Stimulated activated CD8-positive, alpha-beta memory T cell treated with anti-CD3 and anti-CD28 coated beads, Interleukin-15, amount 100 ng/mL, for 48 hours (primary cell): ENCODE results near the gene ELOVL6.

ENCODE experiments used
- DNase-seq, 2 donors: peaks; one replicate each; pipeline ENCODE4 v3.0.0-alpha.2; 2020; ENCODE audit warnings: low read depth in 2 of 2

ELOVL6 gene

DNA sequence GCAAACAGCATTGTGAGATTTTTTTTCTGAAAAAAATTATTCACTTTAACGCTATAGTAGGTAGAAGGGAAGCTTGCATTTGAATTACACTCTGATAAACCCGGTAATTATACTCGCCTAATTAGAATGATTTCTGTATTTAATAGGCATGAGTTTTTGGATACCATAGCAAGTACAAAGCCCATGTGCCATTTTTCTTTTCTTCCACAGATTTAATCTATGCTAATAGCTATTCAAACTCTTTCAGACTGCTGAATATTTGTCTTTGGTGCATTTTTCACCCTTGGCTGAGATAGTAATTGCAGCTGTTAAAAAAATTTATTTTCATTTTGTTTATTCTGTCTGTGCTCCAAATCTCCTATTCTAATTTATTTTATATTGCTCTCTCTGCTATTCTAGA lies 172.7 kb downstream of the ELOVL6 start:
- no peak for DNase-seq

DNA sequence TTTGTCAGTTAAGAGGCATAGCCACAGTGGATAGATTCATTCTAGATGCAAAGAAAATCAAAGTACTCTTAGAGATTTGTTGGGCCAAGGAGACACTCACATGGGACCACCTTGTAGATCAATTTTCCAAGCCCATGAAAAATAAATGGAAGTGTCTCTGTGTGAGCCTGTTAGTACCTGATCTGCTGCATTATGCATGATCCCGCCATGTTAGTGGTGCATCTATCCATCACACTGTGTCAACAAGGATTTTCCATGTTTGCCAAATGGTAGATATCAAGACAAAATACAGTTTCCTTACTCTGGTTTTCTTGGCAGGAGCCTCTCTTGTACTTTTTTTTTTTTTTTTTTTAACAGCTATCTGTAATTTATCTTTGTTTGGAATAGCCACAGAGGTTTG lies 173.4 kb downstream of the ELOVL6 start:
- DNase-seq, result no peak

DNA sequence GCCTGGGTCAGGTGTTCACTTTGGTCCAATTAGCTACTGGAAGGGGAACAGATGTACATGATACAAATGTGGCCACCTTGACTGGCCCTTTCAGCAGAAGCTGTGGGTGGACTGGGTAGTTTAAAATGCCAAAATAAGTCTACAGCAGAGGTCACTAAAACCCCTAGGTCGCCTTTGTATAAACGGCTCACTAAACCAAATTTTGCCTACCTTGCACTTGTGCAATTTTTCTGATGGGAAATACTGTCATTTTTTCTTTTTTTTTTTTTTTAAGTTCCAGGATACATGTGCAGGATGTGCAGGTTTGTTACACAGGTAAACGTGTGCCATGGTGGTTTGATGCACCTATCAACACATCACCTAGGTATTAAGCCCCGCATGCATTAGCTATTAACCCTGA lies 176.0 kb downstream of the ELOVL6 start:
- no peak for DNase-seq

DNA sequence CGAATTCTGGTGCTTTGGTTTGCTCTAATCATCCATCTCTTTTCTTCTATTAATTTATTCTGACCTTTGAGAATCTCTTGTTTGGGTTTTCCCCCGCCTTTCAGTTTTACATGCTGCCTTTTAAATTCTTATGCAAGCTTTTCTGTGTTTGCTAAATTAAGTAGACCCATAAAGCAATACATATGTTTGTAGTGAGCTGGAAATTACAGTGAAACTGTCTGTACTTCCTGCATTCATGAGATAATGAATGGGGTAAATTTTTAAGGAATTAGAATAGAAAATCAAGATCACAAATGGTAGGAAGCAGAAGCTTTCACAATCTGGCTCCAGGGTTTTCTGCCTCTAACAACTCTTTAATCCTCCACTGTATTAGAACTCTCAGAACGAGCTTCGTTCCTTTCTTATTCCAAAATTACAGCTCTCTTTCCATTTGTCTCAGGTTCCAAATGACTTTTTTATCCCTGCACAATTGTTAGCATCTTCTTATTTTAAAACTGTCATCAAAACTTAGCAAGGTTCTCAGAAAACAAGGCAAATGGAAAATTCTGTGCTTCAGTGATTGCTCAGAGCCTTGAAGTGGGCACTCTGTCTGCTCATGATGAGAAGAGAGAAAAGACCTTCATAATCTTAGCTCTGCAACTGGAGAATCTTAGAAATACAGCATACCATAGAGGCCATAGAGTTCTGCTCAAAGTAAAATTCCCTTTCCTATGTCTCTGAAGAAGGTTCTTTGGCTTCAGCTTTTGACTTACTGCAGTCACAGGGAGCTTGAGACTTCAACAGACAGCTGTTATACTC lies 177.6 kb downstream of the ELOVL6 start:
- no peak for DNase-seq

DNA sequence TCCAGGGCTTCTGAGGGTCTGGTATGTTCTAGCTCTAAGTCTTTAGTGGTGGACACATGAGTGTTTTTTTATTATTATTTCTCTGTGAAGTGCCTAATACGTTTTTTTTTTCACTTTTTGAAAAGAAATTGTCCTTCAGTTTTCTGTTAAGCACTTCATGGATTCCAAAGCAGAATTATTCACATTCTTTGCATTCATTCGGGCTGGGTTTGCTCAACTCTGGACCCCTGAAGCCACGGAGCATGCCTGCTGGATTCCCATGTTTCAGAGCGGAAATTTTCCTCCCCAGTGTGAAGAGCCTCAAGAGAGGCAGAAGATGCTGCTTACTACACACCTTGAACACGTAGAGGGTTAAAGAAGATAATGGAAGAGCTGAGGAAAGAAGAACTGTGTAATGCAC lies 178.3 kb downstream of the ELOVL6 start:
- no peak for DNase-seq

DNA sequence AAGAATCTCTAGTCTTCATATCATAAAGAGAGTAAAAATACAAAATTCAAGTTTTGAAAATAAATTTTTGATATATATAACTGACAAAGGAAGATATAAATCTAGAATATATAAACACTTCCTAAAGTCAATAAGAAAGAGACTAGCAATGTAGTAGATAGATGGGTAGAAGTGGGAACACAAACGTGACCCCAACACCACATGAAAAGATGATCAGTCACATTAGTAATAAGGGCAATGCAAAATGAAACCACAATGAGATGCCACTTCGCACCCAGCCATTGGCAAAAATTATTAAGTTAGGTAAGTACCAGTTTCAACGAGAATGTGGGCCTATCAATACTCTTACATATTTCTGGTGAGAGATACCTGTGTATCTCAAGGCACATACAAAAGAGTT lies 179.3 kb downstream of the ELOVL6 start:
- no peak for DNase-seq

DNA sequence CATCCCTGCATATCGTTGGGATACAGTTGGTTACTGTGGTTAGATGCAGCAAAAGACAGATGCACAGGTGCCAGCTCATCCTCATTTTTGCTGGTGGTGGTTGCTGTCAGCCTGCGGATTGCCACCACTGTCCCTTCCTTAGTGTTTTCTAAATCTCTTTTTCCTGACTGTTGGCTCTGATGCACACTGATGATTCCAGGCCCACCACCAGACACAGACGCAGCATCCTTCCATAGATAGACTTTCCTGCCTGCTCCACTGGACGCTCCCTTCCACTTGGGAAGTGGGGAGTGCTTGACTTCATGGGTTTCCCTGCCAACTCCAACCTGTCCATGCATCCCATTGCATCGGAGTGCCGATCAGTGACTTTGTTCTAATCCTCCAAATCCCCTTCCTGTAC lies 184.2 kb downstream of the ELOVL6 start:
- DNase-seq, result no peak

DNA sequence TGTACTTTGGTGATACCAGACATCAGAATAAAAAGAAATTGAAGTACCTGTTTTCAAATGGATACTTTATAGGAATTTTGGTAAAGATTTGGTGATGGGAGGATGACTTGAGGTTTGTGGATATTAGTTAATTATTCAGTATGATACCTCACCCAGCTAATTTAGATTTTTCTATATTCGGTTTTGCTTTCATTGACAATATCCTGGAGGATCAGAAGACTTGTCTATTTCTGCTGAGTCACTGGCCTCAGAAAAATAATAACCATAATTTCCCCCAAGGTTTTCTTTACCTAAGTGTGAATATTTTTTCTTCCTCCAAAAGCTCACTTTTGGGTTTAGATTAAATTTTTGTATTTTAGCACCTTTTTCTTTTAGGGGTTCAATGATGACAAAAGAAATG lies 185.5 kb downstream of the ELOVL6 start:
- DNase-seq, result no peak

DNA sequence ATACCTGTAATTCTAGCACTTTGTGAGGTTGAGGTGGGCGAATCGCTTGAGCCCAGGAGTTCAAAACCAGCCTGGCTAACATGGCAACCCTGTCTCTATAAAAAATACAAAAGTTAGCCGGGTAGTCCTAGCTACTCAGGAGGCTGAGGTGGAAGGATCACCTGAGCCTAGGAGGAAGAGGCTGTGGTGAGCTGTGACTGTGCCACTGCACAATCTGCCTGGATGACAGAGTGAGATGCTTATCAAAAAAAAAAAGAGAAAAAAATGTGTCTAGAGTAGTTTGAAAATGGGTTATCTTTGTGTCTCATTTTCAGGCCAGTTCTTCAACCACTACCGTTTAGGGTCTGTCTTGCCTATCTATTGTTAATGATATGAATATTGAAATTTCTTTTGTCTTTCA lies 187.6 kb downstream of the ELOVL6 start:
- no peak for DNase-seq

DNA sequence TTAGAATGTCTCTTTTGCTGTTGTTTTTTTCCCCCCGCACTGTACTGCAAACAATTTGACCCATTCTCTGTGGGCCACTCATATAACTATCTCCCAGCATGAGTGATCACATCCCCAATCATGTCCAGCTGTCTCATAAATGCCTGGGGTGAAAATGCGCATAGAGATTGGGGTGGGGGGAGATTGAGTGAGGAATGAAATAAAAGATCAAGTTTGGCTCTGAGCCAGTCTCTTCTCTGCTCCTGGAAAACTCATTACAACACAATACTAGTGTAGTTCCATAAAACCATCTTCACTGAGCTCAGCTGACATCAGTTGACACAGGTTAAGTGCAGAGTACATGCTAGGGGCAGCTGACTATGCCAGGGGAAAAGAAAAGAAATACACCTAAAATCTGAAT lies 188.9 kb downstream of the ELOVL6 start:
- no peak for DNase-seq

DNA sequence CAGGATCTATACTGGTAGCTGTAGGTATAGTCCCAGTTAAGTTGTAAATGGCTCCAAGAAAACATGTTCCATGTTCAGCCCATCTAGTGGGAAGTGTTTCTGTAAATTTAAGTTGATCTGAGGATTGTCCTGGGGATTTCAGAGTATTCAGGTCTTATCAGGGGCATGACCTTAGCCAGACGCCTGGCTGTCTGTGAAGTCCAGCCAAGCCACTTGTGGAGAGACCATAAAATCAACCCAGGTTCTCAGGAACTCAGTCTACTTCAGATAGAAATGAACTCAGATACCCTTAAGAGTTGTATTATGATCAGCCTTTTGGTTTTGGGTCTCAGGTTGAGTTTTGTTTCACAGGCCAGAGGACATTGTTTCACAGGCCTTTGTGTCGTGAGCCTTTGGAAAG lies 189.9 kb downstream of the ELOVL6 start:
- DNase-seq, result no peak

DNA sequence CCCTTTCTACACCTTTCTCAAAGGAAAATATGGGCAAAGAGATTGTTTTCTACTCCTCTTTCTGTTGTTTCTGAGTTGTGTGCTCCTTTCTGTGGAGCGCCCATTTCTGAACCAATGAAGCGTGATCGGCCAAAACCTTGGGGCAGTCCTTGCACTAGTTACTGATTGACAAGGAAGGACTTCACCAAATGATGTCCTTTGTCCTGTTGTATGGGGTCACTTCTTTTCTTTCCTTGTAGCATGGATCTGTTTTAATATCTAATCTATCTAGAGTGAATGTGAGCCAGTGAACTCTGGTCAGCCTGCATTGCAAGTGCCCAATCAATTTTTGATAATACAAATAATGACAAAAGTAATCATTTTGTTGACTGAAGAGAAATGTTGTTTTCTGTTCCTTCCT lies 191.2 kb downstream of the ELOVL6 start:
- DNase-seq, result no peak

DNA sequence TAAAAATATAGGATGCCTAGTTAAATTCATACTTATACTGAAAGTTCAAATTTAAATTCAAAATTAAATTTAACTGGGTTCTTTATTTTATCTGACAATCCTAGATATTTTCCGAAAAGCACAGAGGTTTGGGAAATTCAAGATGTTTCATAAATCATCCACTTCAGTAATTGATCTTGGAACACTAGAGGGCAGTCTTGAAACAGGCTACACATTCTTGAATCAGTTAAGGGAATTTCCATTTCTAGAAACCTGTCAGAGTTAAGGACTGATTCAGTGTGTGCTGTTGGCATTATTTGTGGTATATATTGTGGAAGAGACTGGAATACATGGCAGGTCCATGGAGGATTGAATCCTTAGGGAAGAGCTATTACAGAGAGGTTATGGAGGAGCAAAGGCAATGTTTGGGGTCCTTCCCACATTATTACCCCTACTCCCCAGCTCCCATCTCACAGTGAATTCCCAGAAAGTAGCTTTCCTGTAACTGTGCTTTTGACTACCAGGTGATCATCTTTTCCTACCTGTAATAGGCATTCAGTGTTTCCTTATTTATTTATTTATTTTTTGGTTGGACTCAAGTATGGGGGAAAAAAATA lies 192.9 kb downstream of the ELOVL6 start:
- DNase-seq, result no peak

DNA sequence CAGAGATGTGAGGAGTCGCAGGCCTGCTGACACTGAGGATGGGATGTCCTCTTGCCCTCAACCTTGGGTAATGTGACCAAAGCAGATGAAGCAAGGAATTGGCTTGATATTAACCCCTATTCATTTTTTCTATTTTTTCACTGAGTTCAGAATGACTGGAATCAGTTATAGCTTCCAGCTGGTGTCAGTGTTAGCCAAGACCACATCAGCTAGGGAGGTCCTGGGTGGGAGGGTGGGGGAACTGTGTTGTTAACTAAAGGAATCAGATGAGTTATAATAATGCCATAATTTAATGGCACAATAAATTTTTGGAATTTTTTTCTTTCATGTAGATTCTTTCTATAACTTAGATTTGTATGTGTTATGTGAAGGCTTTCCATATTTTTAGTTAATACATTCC lies 193.9 kb downstream of the ELOVL6 start:
- no peak for DNase-seq

DNA sequence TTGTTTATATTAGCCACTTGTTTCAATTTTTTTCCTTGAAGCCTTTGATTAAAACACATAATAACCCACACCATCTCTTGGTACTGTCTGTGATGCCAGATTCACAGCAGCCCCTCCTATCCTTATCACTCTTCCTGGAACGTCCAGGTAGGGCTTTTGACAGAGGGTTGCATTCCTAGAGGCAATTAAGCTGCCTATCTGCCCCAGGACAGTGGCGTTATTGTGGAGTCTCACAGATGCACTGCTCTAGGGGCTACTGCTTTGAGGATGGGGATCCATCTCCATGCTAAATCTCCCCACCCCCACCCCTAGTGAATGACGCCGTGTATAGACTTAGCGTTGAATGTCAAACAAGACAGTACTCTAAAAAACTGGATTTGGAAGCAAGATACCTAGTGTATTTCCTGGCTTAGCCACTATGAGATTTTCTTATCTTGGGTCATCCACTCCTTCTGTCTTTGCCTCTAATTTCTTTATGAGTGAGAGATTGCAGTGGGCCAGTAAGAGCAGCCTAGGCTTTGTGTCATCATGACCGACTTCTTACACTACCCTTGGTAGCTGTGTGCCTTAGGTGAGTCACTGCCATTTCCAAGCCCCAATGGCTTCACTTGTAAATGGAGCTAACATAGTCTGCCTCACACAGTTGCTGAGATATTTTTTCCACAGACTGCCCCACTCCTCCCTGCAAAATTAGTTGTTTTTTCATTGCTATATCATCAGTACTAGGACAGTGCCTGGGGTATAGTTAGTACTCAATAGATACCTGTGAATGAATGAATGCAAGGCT lies 194.8 kb downstream of the ELOVL6 start:
- DNase-seq, result peak in 1 of 2 donors; percentile 6

DNA sequence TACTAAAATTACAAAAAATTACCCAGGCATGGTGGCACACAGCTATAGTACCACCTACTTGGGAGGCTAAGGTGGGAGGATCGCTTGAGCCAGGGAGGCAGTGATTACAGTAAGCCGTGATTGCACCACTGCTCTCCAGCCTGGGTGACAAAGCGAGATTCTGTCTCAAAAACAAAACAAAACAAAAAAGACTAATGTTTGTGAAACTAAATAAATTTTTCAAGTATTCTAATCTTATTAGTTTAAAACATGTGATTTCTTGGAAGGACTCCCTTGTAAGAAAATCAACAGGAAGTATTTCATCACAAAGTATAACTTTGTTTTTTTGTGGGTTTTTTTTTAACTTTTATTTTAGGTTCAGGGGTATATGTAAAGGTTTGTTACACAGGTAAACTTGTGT lies 196.1 kb downstream of the ELOVL6 start:
- DNase-seq, result no peak

DNA sequence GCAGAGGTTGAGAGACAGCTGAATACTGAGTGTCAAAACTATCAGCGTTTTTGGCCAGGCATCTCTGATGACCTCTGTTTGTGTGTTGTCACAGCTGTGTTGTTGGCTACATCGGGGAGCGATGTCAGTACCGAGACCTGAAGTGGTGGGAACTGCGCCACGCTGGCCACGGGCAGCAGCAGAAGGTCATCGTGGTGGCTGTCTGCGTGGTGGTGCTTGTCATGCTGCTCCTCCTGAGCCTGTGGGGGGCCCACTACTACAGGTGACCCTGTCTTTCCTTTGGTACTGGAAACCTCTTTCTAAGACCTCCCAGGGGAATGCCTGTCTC lies 198.9 kb downstream of the ELOVL6 start:
- no peak for DNase-seq

DNA sequence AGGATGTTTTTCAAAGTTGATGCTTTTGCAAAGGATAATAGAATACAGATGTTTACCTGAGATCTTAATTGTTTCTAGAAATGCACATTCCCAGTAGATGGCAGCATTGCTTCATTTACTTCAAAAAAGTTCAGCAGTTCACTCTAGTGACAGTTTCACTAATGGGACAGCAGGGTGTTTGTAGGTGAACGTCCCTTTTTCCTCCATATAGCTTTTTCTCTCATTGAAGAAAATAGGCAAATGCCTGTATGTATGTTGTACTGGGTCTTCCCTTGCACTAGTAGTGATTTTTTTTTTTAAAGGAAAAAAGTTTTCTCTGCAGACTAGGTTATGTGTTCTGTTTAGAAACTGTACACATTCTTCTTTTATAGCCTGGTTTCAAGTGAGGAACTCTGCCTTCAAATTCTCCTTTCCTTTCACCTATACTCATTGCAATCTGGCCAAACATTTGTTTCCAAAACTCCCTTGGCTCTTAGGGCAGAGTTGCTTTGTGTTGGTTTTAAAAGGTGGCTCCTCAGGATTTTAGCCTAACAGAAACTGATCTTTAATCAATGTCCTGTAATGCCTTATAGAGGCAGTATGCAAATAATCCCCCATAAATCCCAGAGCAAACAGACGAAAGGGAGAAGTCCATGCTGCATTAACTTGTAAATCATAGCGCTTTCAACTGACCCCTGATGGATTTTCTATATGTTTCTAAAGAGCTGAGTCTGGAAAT lies 199.4 kb downstream of the ELOVL6 start:
- no peak for DNase-seq

DNA sequence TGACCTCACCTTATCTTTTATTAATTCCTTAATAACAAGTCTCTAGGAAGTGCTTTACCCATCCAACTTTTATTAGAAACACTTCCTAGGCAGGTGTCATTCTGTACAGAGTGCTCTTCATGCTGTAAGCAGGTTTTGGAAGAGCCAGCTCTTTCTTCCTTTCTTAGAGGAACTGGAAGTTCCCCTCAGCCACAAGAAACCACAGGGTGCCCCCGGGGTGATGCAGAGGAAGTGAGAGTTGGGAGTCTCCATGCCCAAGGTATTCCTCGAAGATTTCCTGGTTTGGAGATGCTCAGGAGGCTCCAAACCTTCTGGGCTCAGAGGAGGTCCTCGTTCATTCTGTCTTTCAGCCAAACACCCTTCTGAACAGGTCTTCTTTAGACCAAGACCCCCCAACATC lies 201.9 kb downstream of the ELOVL6 start:
- DNase-seq, result no peak
